HL-60/S4 (cell line): ENCODE results near the gene KSR1.
"Not testable (repeated sequence)": the region's sequence is repeated elsewhere in the genome, so short reads cannot be mapped to it uniquely, and the experiment has no call there.

Experiments
- in situ Hi-C: fragments of 300-500 bp; cut with MboI; formaldehyde crosslinking; loops from 2 replicates; pipeline ENCODE4 v1.14.3; 2022; ENCODE audit warnings: low sequenced_read_pairs

Gene KSR1

GRCh38 chr17:27625856-27626255 is 169.6 kb downstream of the KSR1 start:
- in situ Hi-C loops: no loop called here

GRCh38 chr17:27627514-27627913 is 171.3 kb downstream of the KSR1 start:
- in situ Hi-C loops: no loop called here

- in situ Hi-C loops: no loop called here
Measured at GRCh38 chr17:27628376-27628775, 172.1 kb downstream of the KSR1 start.

- in situ Hi-C loops: not testable (repeated sequence)
Measured at GRCh38 chr17:27629260-27629659, 173.0 kb downstream of the KSR1 start.

- in situ Hi-C loops: no loop called here
Measured at GRCh38 chr17:27630607-27631410, 174.6 kb downstream of the KSR1 start, which contains the start of gene LGALS9. Gene LGALS9, plus strand, starts transcription at chr17:27631188. Its CDS starts 78 bp downstream, at chr17:27631266.

- in situ Hi-C loops: no loop called here
Measured at GRCh38 chr17:27631411-27631760, 175.1 kb downstream of the KSR1 start.

- in situ Hi-C loops: no loop called here
Measured at GRCh38 chr17:27631897-27632725, 175.9 kb downstream of the KSR1 start.

GRCh38 chr17:27632766-27633165 is 176.5 kb downstream of the KSR1 start:
- in situ Hi-C loops: not testable (repeated sequence)

- in situ Hi-C loops: no loop called here
Measured at GRCh38 chr17:27633312-27634025, 177.2 kb downstream of the KSR1 start.

- in situ Hi-C loops: no loop called here
Measured at GRCh38 chr17:27634026-27634335, 177.7 kb downstream of the KSR1 start.

- in situ Hi-C loops: no loop called here
Measured at GRCh38 chr17:27634776-27635175, 178.5 kb downstream of the KSR1 start.

GRCh38 chr17:27635275-27635823 is 179.1 kb downstream of the KSR1 start:
- in situ Hi-C loops: no loop called here

- in situ Hi-C loops: not testable (repeated sequence)
Measured at GRCh38 chr17:27636005-27636520, 179.8 kb downstream of the KSR1 start.

GRCh38 chr17:27637818-27638217 is 181.6 kb downstream of the KSR1 start:
- in situ Hi-C loops: not testable (repeated sequence)

- in situ Hi-C loops: not testable (repeated sequence)
Measured at GRCh38 chr17:27638415-27638914, 182.2 kb downstream of the KSR1 start.

GRCh38 chr17:27640790-27641189 is 184.5 kb downstream of the KSR1 start:
- in situ Hi-C loops: loop anchor here (5.0 kb wide), 1 partner anchor 33 kb away; no protein-coding TSS in a partner anchor

- in situ Hi-C loops: loop anchor here (5.0 kb wide), 1 partner anchor 37 kb away; no protein-coding TSS in a partner anchor
Measured at GRCh38 chr17:27644586-27644985, 188.3 kb downstream of the KSR1 start.

- in situ Hi-C loops: not testable (repeated sequence)
Measured at GRCh38 chr17:27645621-27646020, 189.4 kb downstream of the KSR1 start.

GRCh38 chr17:27646232-27646631 is 190.0 kb downstream of the KSR1 start:
- in situ Hi-C loops: no loop called here

GRCh38 chr17:27647765-27648164 is 191.5 kb downstream of the KSR1 start:
- in situ Hi-C loops: no loop called here
